K562 (cell line): ENCODE measurements around the gene FAM124A. TPM values are rescaled to one million over a fixed set of nuclear protein-coding genes. Genes with fewer than 3 reads are reported as not detected.

Source experiments
- CTBP1 ChIP-seq: fragments of 450-650 bp; IDR thresholded peaks from 2 replicates; pipeline ENCODE4 v1.6.1; 2016; ENCODE audit warnings: borderline replicate concordance
- CTCFL ChIP-seq: IDR thresholded peaks from 2 replicates; pipeline ENCODE4 v1.6.1; 2011; ENCODE audit warnings: borderline replicate concordance, low read depth, mild to moderate bottlenecking, moderate library complexity, low read length; ENCODE audit not compliant: insufficient read depth, poor library complexity, severe bottlenecking
- OTX1 ChIP-seq: fragments of 450-650 bp; formaldehyde crosslinking; IDR thresholded peaks from 2 replicates; pipeline ENCODE4 v1.4.0; 2022; ENCODE audit warnings: mild to moderate bottlenecking
- SIX5 ChIP-seq, 2 experiments: IDR thresholded peaks; 2 replicates each; pipeline ENCODE4 v1.6.1; 2011; ENCODE audit warnings: low read length in 2 of 2, borderline replicate concordance in 1 of 2, low read depth in 1 of 2, mild to moderate bottlenecking in 1 of 2, moderate library complexity in 1 of 2; ENCODE audit not compliant: insufficient read depth in 1 of 2
- USF2 ChIP-seq: sonication (generic); formaldehyde crosslinking; IDR thresholded peaks from 2 replicates; pipeline ENCODE4 v1.5.0; 2020; ENCODE audit warnings: missing genetic modification reagents
- ZFP30 ChIP-seq: fragments of 250-450 bp; sonication (Bioruptor Pico); IDR thresholded peaks from 2 replicates; pipeline ENCODE4 v1.8.0; 2022; ENCODE audit warnings: moderate library complexity, mild to moderate bottlenecking, inconsistent platforms, borderline replicate concordance
- ZNF318 ChIP-seq, 2 experiments: fragments of 450-650 bp; IDR thresholded peaks; 2 replicates each; pipeline ENCODE4 v1.6.1; 2016; ENCODE audit warnings: mild to moderate bottlenecking in 2 of 2, borderline replicate concordance in 1 of 2, low read depth in 1 of 2, moderate library complexity in 1 of 2
- ZNF408 ChIP-seq: fragments of 250-450 bp; sonication (Bioruptor Pico); IDR thresholded peaks from 2 replicates; pipeline ENCODE4 v1.4.0; 2020; ENCODE audit warnings: low read depth, mild to moderate bottlenecking, moderate library complexity
- ZNF644 ChIP-seq: fragments of 200-800 bp; sonication (Bioruptor generic); IDR thresholded peaks from 2 replicates; pipeline ENCODE4 v1.6.1; 2016; ENCODE audit warnings: low read depth, missing genetic modification characterization, missing compliant biosample characterization
- polyA plus RNA-seq, 8 experiments: library from polyadenylated mRNA; depleted of rRNA in 4 of 8; stranded (reverse) in 5 of 8; unstranded in 3 of 8; fragments of >200 nt; fragmentation: Nextera tagmentation in 2 of 8; fragmentation: Illumina TruSeq in 1 of 8; extraction: Ambion mirVana in 2 of 8; extraction: Trizol in 1 of 8; gene quantifications; 2 replicates each; pipeline versions ENCODE4 v1.2.1 to v1.2.3, GENCODE V29; 2011 to 2014; ENCODE audit warnings: inconsistent platforms in 1 of 8, missing spikeins in 1 of 8
- total RNA-seq, 7 experiments: library from RNA; depleted of rRNA in 6 of 7; stranded (reverse); fragments of >200 nt in 6 of 7; fragmentation: Illumina TruSeq in 2 of 7; extraction: Trizol in 2 of 7; gene quantifications; 2 replicates each; pipeline versions ENCODE4 v1.2.1 to v1.2.3, GENCODE V29; 2011 to 2021; ENCODE audit warnings: low replicate concordance in 1 of 7

Gene FAM124A
- total and polyA plus RNA-seq, 9 of the 15 experiments (the other 6 are each of a cell fraction or from before 2014, with no cell fraction given): not detected

GRCh38 chr13:51298812-51299211, 76.6 kb downstream of the FAM124A start (continued):
- TF ChIP-seq ZNF318 (IDR thresholded peaks at IDR 0.05; ENCODE audit: borderline replicate concordance in 1 of 2, low read depth in 1 of 2): no peak
- TF ChIP-seq SIX5 (IDR thresholded peaks at IDR 0.05; ENCODE audit: borderline replicate concordance in 1 of 2, insufficient read depth in 1 of 2, low read depth in 1 of 2, low read length in 2 of 2): 0 out of 4 replicates have a peak, but pooled peaks of 1 of the 2 experiments have one; percentile 19
- TF ChIP-seq ZNF644: no peak
- no peak for TF ChIP-seq CTBP1
- no peak for TF ChIP-seq CTCFL
- TF ChIP-seq ZNF408: no peak
- TF ChIP-seq USF2 (CRISPR knock-in tag): peak; percentile 51
- TF ChIP-seq OTX1: no peak
- TF ChIP-seq ZFP30: no peak
